SK-N-SH (cell line): ENCODE measurements around the gene LSM5. TPM values are rescaled to one million over a fixed set of nuclear protein-coding genes. Genes with fewer than 3 reads are reported as not detected.

Experiments used
- CTCF ChIA-PET: fragments of 300-600, 350-600 bp; formaldehyde crosslinking; extraction: SDS; loops from one replicate; lab custom pipeline; 2021; lab: Yijun Ruan, JAX
- POLR2A ChIA-PET: fragments of 350-600 bp; sonication (Branson Sonifier 250); formaldehyde crosslinking; extraction: SDS; loops from one replicate; lab custom pipeline; 2020; ENCODE audit warnings: antibody characterized with exemption, inconsistent platforms; lab: Yijun Ruan, JAX
- DNase-seq: peaks from one replicate; pipeline ENCODE4 v3.0.0; 2012
- H2AFZ ChIP-seq: fragments of 200-600 bp; sonication (generic); 2 replicates; pipeline ENCODE4 v1.8.1; 2016; ENCODE audit warnings: antibody characterized with exemption, mild to moderate bottlenecking, low read depth
- H3F3A ChIP-seq: fragments of 200-600 bp; sonication (generic); replicated peaks from 2 replicates; pipeline ENCODE3; 2016; ENCODE audit warnings: antibody characterized with exemption, mild to moderate bottlenecking; ENCODE audit not compliant: insufficient read depth
- H3K27ac ChIP-seq, 2 experiments: fragments of 200-500 bp in 1 of 2; fragments of 200-600 bp in 1 of 2; sonication (Bioruptor generic) in 1 of 2; sonication (generic), shearing (Covaris generic) in 1 of 2; 2 replicates each; pipeline versions ENCODE4 v1.5.1 to v1.6.1; 2014 to 2016; ENCODE audit warnings: low read depth in 2 of 2, inconsistent platforms in 1 of 2, low read length in 1 of 2, mild to moderate bottlenecking in 1 of 2, mixed read lengths in 1 of 2
- H3K27me3 ChIP-seq: fragments of 200-600 bp; sonication (generic), shearing (Covaris generic); 2 replicates; pipeline ENCODE4 v1.6.1; 2016; ENCODE audit warnings: mixed run types; ENCODE audit not compliant: insufficient read depth
- H3K36me3 ChIP-seq, 2 experiments: fragments of 200-500 bp in 1 of 2; fragments of 200-600 bp in 1 of 2; sonication (Bioruptor generic) in 1 of 2; sonication (generic) in 1 of 2; replicated peaks in 1 of 2; 2 replicates each; pipeline versions ENCODE3 to v1.5.1; 2014 to 2016; ENCODE audit warnings: low read length in 1 of 2, mild to moderate bottlenecking in 1 of 2; ENCODE audit not compliant: insufficient read depth in 2 of 2, control insufficient read depth in 1 of 2
- H3K4me1 ChIP-seq, 2 experiments: fragments of 200-500 bp in 1 of 2; fragments of 200-600 bp in 1 of 2; sonication (Bioruptor generic) in 1 of 2; sonication (generic), shearing (Covaris generic) in 1 of 2; 2 replicates each; pipeline versions ENCODE4 v1.5.1 to v1.6.1; 2014 to 2016; ENCODE audit warnings: low read depth in 1 of 2, low read length in 1 of 2, mixed run types in 1 of 2; ENCODE audit not compliant: insufficient read depth in 2 of 2, control insufficient read depth in 1 of 2
- H3K4me2 ChIP-seq: fragments of 200-600 bp; sonication (generic), shearing (Covaris generic); 2 replicates; pipeline ENCODE4 v1.6.1; 2017; ENCODE audit warnings: mixed run types
- H3K4me3 ChIP-seq, 2 experiments: fragments of 200-500 bp in 1 of 2; fragments of 200-600 bp in 1 of 2; sonication (Bioruptor generic) in 1 of 2; sonication (generic), shearing (Covaris generic) in 1 of 2; 2 replicates each; pipeline versions ENCODE4 v1.5.1 to v1.8.1; 2014 to 2016; ENCODE audit warnings: low read depth in 2 of 2, inconsistent platforms in 1 of 2, low read length in 1 of 2, mild to moderate bottlenecking in 1 of 2, mixed read lengths in 1 of 2, moderate library complexity in 1 of 2
- H3K79me2 ChIP-seq: fragments of 200-600 bp; sonication (generic); 2 replicates; pipeline ENCODE4 v1.8.1; 2017; ENCODE audit warnings: mild to moderate bottlenecking; ENCODE audit not compliant: insufficient read depth
- H3K9ac ChIP-seq: fragments of 200-600 bp; sonication (generic); 2 replicates; pipeline ENCODE4 v1.6.1; 2017; ENCODE audit warnings: mixed run types
- H3K9me2 ChIP-seq: fragments of 200-600 bp; sonication (generic); 2 replicates; pipeline ENCODE4 v1.6.1; 2017; ENCODE audit warnings: mixed run types
- H3K9me3 ChIP-seq: fragments of 200-600 bp; sonication (generic); 2 replicates; pipeline ENCODE4 v1.6.1; 2017; ENCODE audit warnings: mixed run types, mild to moderate bottlenecking, moderate library complexity
- H4K20me1 ChIP-seq: fragments of 200-600 bp; sonication (generic); 2 replicates; pipeline ENCODE4 v1.6.1; 2017; ENCODE audit warnings: mild to moderate bottlenecking, mixed run types; ENCODE audit not compliant: insufficient read depth
- CHD2 ChIP-seq: fragments of 150-350 bp; IDR thresholded peaks from 2 replicates; pipeline ENCODE4 v1.6.1; 2018; ENCODE audit warnings: low read length; ENCODE audit not compliant: partially characterized antibody
- ELF1 ChIP-seq: IDR thresholded peaks from 2 replicates; pipeline ENCODE4 v1.4.0; 2012
- EP300 ChIP-seq, 2 experiments: IDR thresholded peaks; 2 replicates each; pipeline versions ENCODE4 v1.4.0 to v1.6.1; 2012; ENCODE audit warnings: borderline replicate concordance in 1 of 2, low read depth in 1 of 2, low read length in 1 of 2
- EZH2phosphoT487 ChIP-seq: fragments of 200-600 bp; sonication (generic); IDR thresholded peaks from 2 replicates; pipeline ENCODE4 v1.6.1; 2017; ENCODE audit warnings: low read depth, mixed run types, mild to moderate bottlenecking, antibody characterized with exemption, moderate library complexity, borderline replicate concordance
- FOXJ3 ChIP-seq: sonication (generic); formaldehyde crosslinking; IDR thresholded peaks from 2 replicates; pipeline ENCODE4 v1.5.1; 2020; ENCODE audit warnings: mild to moderate bottlenecking, missing genetic modification reagents
- MEF2A ChIP-seq: IDR thresholded peaks from 2 replicates; pipeline ENCODE4 v1.4.0; 2012; ENCODE audit warnings: low read depth, borderline replicate concordance
- NRF1 ChIP-seq: IDR thresholded peaks from 2 replicates; pipeline ENCODE4 v1.6.1; 2012; ENCODE audit warnings: low read depth, mild to moderate bottlenecking, low read length
- PBX3 ChIP-seq: IDR thresholded peaks from 2 replicates; pipeline ENCODE4; 2012
- POLR2AphosphoS5 ChIP-seq: IDR thresholded peaks from 2 replicates; pipeline ENCODE4 v1.6.1; 2012; ENCODE audit warnings: low read depth, low read length
- RAD21 ChIP-seq: IDR thresholded peaks from 2 replicates; pipeline ENCODE4 v1.6.1; 2012; ENCODE audit warnings: mild to moderate bottlenecking, low read length
- SIN3A ChIP-seq: IDR thresholded peaks from 2 replicates; pipeline ENCODE4 v1.6.1; 2012; ENCODE audit warnings: low read depth, mild to moderate bottlenecking, low read length, moderate library complexity, borderline replicate concordance
- SMC3 ChIP-seq: IDR thresholded peaks from 2 replicates; pipeline ENCODE4 v1.6.1; 2012; ENCODE audit warnings: low read depth, low read length, improper control_type of control experiment
- TAF1 ChIP-seq: IDR thresholded peaks from 2 replicates; pipeline ENCODE4 v1.6.1; 2012; ENCODE audit warnings: low read depth, mild to moderate bottlenecking, low read length, moderate library complexity, borderline replicate concordance
- TCF12 ChIP-seq: IDR thresholded peaks from 2 replicates; pipeline ENCODE4 v1.4.0; 2012
- ZBTB33 ChIP-seq: IDR thresholded peaks from 2 replicates; pipeline ENCODE4 v1.4.0; 2012; ENCODE audit warnings: low read depth, borderline replicate concordance
- WGBS: methylation state at CpG from one replicate; pipeline ENCODE4 v1.1.6; 2017; ENCODE audit warnings: low lambda C conversion rate; 5-methylcytosine and 5-hydroxymethylcytosine counted together
- polyA plus RNA-seq, 3 experiments: library from polyadenylated mRNA; depleted of rRNA; stranded (reverse); fragments of >200 nt; gene quantifications; 2 replicates each; pipeline ENCODE4 v1.2.3, GENCODE V29; 2012
- TF ChIP-seq, protein P1 (sequence below): IDR thresholded peaks from 2 replicates; pipeline ENCODE4 v1.4.0; 2012; ENCODE audit warnings: low read depth, borderline replicate concordance

The LSM5 gene
- polyA plus RNA-seq, 1 of the 3 experiments (the other 2 are of a cell fraction): 21.2 TPM

GRCh38 chr7:32515890-32516550 is 25.8 kb upstream of the LSM5 start:
- Histone ChIP-seq H3K9ac (no peak overlapping the region), H3K4me3 (no peak overlapping the region), H3K9me2 (no peaks in the 10 kb centered on the region), H4K20me1 (0 out of 2 replicates have a peak, but pooled peaks cover 11% of the 10 kb centered on the region), H3K27me3 (no peaks in the 10 kb centered on the region), H3K9me3 (peaks cover 11% of the 10 kb centered on the region)
- ChIA-PET POLR2A (interaction anchor here (0.7 kb wide), 1 partner anchor 14 kb away, joined by 4 read pairs; no protein-coding TSS in a partner anchor), CTCF (interaction anchor here (0.9 to 1.5 kb wide), 4 partner anchors 9 to 592 kb away, joined by 3 to 4 read pairs (median 4); no protein-coding TSS in a partner anchor)
- TF ChIP-seq PBX3 (no peak), ELF1 (no peak), TCF12 (no peak), TAF1 (no peak), EZH2phosphoT487 (no peak)
- TF ChIP-seq, all 33 proteins: peak for 0
- no peak overlapping the region for H3K4me2 ChIP-seq
- no peak overlapping the region for H3K27ac ChIP-seq
- H3F3A ChIP-seq: peaks cover 10% of the 10 kb centered on the region
- WGBS: 95% methylated on average over 3 of the region's 3 CpGs
- H3K79me2 ChIP-seq: peaks cover 96% of the 10 kb centered on the region
- no peak for DNase-seq
- H3K4me1 ChIP-seq: no peaks in the 10 kb centered on the region
- H2AFZ ChIP-seq: no peak overlapping the region
- peaks cover 3 to 32% of the 10 kb centered on the region in 2 experiments for H3K36me3 ChIP-seq

DNA sequence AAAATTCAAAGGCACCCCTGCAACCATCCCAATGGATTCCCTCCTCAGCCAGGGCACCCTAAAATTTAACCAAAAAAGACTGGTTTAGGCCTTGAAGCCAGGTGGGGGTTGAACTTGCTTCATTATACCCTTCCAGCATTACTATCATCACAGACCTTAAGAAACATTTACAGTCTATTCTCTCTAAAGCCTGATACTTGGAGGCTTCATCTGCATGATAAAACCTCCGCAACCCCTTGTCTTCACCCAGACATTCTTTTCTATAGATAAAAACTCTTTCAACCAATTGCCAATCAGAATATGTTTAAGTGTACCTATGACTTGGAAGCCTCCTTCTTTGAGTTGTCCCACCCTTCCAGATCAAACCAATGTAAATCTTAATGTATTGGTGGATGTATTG is 23.0 kb upstream of the LSM5 start:
- CTCF ChIA-PET: no interaction called here
- H3K4me1 ChIP-seq: no peaks in the 10 kb centered on the region; a peak in 1 of 4 replicates
- H3K36me3 ChIP-seq: peaks cover 3 to 7% of the 10 kb centered on the region in 2 experiments
- H3F3A ChIP-seq: peaks cover 3% of the 10 kb centered on the region
- no peaks in the 10 kb centered on the region for H3K9me2 ChIP-seq
- H3K9ac ChIP-seq: no peak overlapping the region
- DNase-seq: no peak
- H3K9me3 ChIP-seq: no peaks in the 10 kb centered on the region
- no peaks in the 10 kb centered on the region for H3K27me3 ChIP-seq
- POLR2A ChIA-PET: no interaction called here
- TF ChIP-seq ELF1 (no peak), EP300 (IDR thresholded peaks at IDR 0.05; ENCODE audit: borderline replicate concordance in 1 of 2, low read depth in 1 of 2, low read length in 1 of 2) (no peak), MEF2A (no peak), ZBTB33 (no peak), FOXJ3 (CRISPR knock-in tag) (no peak), SIN3A (no peak), SMC3 (no peak), POLR2AphosphoS5 (no peak), CHD2 (no peak), NRF1 (no peak), RAD21 (no peak), TCF12 (no peak)
- TF ChIP-seq, protein P1, sequence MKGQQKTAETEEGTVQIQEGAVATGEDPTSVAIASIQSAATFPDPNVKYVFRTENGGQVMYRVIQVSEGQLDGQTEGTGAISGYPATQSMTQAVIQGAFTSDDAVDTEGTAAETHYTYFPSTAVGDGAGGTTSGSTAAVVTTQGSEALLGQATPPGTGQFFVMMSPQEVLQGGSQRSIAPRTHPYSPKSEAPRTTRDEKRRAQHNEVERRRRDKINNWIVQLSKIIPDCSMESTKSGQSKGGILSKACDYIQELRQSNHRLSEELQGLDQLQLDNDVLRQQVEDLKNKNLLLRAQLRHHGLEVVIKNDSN: no peak
- no peak overlapping the region for H3K27ac ChIP-seq
- no peak overlapping the region for H3K4me3 ChIP-seq
- peaks cover 89% of the 10 kb centered on the region for H3K79me2 ChIP-seq
- no peak overlapping the region for H2AFZ ChIP-seq
- peaks cover 20% of the 10 kb centered on the region; the same call in 1 of the 2 replicates for H4K20me1 ChIP-seq
- no peak overlapping the region for H3K4me2 ChIP-seq
- WGBS: 97% methylated on average over 1 of the region's 1 CpG
